ENCODE measurements around the gene GHRHR.

The GHRHR gene

GRCh38 chr7:30968294-30968693, 4.5 kb downstream of the GHRHR start:
- DNase-seq (ENCODE audit: low read depth in 2 of 2), result no peak

DNA sequence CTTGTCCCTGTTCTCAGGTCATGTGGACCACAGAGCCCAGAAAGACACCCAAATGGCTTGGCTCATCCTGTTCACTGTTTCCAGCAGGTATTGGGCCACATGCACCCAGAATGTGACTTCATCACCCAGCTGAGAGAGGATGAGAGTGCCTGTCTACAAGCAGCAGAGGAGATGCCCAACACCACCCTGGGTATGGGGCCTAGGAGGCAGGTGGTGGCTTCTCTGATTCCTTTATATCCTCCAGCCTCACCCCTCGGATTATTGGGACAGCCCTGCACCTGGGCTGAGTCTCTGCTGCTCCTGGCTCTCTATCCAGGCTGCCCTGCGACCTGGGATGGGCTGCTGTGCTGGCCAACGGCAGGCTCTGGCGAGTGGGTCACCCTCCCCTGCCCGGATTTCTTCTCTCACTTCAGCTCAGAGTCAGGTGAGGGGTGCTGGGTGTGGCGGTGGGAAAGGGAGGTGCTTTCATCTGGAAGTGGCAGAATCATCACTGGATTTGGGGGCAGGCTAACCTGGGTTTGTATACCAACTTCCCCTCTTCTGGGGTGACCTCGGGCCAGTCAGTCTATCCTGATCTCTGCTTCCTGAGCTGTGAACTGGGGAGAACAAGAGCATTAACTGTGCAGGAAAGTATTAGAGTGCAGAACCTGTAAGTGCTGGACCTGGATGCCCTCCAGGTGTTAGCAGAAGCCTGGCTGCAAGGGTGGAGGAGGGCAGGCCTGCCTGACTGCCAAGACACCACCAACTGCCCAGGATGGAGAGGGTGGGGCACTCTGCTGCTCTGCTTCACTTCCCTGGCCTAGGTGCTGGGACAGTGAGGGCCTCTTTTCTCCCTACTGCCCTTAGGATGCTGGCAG, 5.2 kb downstream of the GHRHR start:
- DNase-seq (ENCODE audit: low read depth in 2 of 2), result no peak

- DNase-seq (ENCODE audit: low read depth in 2 of 2), result no peak
Measured at GRCh38 chr7:30969604-30969970, 5.8 kb downstream of the GHRHR start.

DNA sequence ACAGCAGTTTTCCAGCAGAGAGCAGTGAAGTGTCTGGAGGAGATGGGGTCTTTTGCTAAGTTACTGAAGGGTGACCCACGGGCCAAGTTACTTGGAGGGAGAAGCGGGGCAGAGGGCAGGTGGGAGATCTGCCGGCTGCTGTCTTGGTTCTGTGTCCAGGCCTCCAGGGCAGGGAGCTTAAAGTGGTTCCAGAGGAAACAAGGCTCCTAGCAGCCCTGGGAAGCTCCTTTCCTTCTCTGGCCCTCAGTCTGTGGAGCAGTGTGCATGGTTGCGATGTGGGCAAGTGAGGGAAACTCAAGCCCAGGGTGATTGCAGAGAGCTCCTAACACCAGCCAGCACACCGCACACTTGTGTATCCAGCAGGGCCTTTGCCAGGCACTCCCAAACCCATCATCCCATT, 6.3 kb downstream of the GHRHR start:
- DNase-seq (ENCODE audit: low read depth in 2 of 2), result no peak

- DNase-seq (ENCODE audit: low read depth in 2 of 2), result no peak
Measured at GRCh38 chr7:30970594-30971094, 6.9 kb downstream of the GHRHR start.

- no peak for DNase-seq (ENCODE audit: low read depth in 2 of 2)
Measured at GRCh38 chr7:30971440-30971839, 7.7 kb downstream of the GHRHR start.

DNA sequence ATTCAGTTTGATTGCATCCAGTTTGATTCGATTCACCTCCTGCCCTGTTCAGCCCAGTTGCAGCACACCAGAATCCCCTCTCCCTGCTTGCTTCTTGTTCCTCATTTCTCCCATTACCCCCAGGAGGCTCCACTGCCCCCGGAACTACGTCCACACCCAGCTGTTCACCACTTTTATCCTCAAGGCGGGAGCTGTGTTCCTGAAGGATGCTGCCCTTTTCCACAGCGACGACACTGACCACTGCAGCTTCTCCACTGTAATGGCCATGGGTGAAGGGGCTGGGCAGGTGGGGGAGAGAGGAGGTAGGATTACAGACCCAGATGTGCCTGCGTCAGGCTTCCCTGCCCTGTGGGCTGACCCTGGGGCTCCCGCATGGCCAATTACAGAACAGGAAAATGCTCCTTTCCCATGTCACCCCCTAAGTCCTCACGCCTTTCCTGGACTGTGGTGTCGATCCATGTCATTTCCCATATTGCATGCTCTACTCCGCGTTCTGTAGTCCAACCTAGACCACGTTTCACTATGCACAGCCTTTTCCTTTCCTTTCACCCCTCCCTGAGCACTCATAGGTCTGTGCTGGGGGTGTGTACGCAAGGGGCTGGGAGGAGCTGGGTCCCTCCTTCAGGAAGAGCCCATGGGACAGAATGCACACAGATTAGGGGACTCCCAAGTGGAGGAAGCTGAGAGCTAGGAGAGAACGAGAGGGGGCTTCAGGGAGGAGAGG, 8.2 kb downstream of the GHRHR start:
- no peak for DNase-seq (ENCODE audit: low read depth in 2 of 2)

- DNase-seq (ENCODE audit: low read depth in 2 of 2), result no peak
Measured at GRCh38 chr7:30973292-30973691, 9.5 kb downstream of the GHRHR start.

- DNase-seq (ENCODE audit: low read depth in 2 of 2), result no peak
Measured at GRCh38 chr7:30973791-30974604, 10.2 kb downstream of the GHRHR start.

DNA sequence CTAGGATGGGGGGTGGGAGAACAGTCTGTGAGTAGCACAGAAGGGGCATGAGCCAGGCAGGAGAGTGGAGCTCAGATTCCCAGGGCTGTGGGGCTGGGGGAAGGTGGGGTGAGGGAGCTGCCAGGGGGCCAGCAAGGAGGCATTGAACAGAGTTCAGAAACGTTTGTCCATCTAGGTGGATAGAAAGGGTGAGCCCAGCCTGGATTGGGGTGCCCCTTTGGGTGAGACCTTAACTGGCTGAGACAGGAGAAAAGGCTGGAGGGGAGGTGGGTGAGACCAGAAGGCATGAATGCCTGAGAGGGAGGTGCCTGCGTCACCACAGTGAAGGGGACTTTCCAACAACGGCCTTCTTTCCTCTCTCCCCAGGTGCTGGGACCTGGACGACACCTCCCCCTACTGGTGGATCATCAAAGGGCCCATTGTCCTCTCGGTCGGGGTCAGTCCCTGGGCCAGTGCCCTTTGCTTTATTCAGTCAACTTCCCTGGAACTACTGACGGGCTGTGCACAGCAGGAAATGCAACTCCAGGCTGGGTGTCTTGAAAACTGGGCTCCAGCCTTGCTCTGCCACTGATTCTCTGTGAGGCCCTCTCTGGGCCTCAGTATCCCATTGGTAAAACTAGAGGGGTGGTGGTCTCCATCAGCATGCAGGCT, 11.0 kb downstream of the GHRHR start:
- peak in 1 of 2 donors; percentile 33 for DNase-seq (ENCODE audit: low read depth in 2 of 2)

- no peak for DNase-seq (ENCODE audit: low read depth in 2 of 2)
Measured at GRCh38 chr7:30975256-30975899, 11.6 kb downstream of the GHRHR start.

- no peak for DNase-seq (ENCODE audit: low read depth in 2 of 2)
Measured at GRCh38 chr7:30976381-30976780, 12.6 kb downstream of the GHRHR start.

DNA sequence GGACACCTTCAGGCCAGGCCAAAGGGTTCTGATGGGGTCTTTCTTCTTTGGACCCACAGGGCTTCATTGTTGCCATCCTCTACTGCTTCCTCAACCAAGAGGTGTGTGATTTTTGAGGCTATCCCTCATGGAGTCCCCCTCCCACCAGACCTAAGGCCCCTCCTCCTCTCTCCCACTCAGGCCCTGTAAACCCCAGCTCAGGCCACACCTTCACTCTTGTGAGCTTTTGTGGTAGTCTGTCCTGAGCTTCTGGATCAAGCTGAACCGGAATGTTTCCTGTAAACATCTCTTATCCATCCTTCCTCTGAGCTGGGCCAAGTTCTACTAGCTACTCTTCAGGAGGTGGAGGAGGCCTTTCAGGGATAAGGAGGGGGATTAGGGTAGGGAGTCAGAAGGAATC, 13.5 kb downstream of the GHRHR start:
- DNase-seq (ENCODE audit: low read depth in 2 of 2), result no peak

DNA sequence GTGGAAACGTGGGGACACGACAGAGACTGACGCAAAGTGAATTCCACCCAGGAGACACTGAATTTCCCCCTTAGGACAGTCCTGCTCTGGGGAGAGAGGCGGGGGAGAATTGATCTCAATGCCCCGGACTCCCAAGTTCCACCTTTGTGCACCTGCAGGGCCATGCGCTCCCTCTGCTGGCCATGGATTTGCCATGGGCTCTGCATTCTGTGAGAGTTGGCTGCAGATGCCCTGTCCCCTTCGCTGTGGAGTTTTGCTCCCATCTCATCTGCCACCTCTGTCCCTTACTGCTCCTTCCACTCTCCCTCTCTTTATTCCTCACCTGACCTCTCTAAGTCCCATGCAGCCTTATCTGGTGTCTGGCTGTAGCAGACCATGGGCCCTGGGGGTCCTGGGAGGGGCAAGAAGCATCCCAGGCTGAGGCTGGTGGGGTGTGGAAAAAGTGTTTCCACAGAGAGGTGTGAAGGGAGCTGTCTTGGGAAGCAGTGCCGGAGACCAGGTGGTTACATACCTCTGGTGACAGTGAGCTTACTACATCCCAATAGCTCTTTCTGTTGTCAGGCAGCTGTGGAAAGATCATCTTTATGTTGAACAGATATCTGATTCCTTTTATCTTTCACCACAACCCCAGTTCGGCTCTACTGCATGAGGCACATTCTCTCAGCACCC, 14.3 kb downstream of the GHRHR start:
- DNase-seq (ENCODE audit: low read depth in 2 of 2), result no peak

DNA sequence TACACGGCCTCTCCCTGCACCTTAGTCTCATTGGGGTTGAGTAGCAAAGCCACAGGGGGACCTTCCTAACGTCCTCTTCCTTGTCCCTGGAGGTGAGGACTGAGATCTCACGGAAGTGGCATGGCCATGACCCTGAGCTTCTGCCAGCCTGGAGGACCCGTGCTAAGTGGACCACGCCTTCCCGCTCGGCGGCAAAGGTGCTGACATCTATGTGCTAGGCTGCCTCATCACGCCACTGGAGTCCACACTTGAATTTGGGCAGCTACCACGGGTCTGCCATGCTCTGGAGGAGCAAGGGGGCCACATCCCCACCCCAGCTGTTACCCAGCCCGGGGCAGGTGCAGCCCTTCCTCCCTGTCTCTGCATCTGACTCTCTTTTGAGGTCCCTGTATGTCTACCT, 15.3 kb downstream of the GHRHR start:
- no peak for DNase-seq (ENCODE audit: low read depth in 2 of 2)

GRCh38 chr7:30980194-30980593, 16.4 kb downstream of the GHRHR start:
- no peak for DNase-seq (ENCODE audit: low read depth in 2 of 2)

GRCh38 chr7:30980751-30981150, 17.0 kb downstream of the GHRHR start:
- DNase-seq (ENCODE audit: low read depth in 2 of 2), result no peak

GRCh38 chr7:30983042-30983913, 19.5 kb downstream of the GHRHR start:
- DNase-seq (ENCODE audit: low read depth in 2 of 2), result peak; percentile 67 to 78

DNA sequence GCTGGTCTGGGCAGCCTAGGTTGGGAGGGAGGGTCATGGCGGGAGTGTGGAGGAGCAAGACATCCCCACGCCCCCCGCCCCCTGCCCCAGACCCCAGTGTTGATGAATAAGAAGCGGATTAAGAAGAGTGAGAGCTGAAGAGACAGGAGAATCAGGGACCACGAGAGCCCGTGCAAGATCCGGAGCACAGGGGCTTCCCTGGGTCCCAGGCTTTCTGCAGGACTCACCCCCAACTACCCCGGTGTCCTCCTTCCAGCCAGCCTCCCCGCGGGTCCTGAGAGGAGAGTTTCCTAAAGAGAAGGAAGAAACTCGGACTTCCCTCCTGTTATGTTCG, 20.1 kb downstream of the GHRHR start:
- no peak for DNase-seq (ENCODE audit: low read depth in 2 of 2)
